Osteoblast (primary cell): Measurements from ENCODE around the gene CCNY. TPM values are rescaled to one million over a fixed set of nuclear protein-coding genes. Genes with fewer than 3 reads are reported as not detected.
A peak's percentile ranks its signal among the peaks of the same experiment; 100 is the strongest.
"Not testable (repeated sequence)": the region's sequence is repeated elsewhere in the genome, so short reads cannot be mapped to it uniquely, and the experiment has no call there.

Source experiments
- DNase-seq: peaks from one replicate; pipeline ENCODE4 v3.0.0; 2011; ENCODE audit warnings: low spot score, mixed read lengths; ENCODE audit not compliant: insufficient read length; ENCODE audit errors: missing footprints
- H2AFZ ChIP-seq: 2 replicates; pipeline ENCODE4 v1.6.0; 2011; ENCODE audit warnings: mild to moderate bottlenecking, low read length
- H3K27ac ChIP-seq: 2 replicates; pipeline ENCODE4 v1.5.1; 2011; ENCODE audit warnings: mild to moderate bottlenecking, low read depth, low read length, moderate library complexity
- H3K27me3 ChIP-seq: 2 replicates; pipeline ENCODE4 v1.6.0; 2012; ENCODE audit warnings: mild to moderate bottlenecking, control low read depth, inconsistent platforms, low read length, moderate library complexity; ENCODE audit not compliant: insufficient read depth
- H3K36me3 ChIP-seq: 2 replicates; pipeline ENCODE4 v1.5.1; 2011; ENCODE audit warnings: mild to moderate bottlenecking, low read length, control low read depth, moderate library complexity; ENCODE audit not compliant: insufficient read depth
- H3K4me1 ChIP-seq: 2 replicates; pipeline ENCODE4 v1.5.1; 2011; ENCODE audit warnings: mild to moderate bottlenecking, low read length, control low read depth, moderate library complexity; ENCODE audit not compliant: insufficient read depth
- H3K4me2 ChIP-seq: 2 replicates; pipeline ENCODE4 v1.6.0; 2011; ENCODE audit warnings: mild to moderate bottlenecking, low read length; ENCODE audit not compliant: insufficient read depth
- H3K4me3 ChIP-seq: fragments of 200-600 bp; sonication (generic); 3 replicates; pipeline ENCODE4 v1.5.1; 2012; ENCODE audit warnings: mild to moderate bottlenecking, low read length, inconsistent platforms; ENCODE audit not compliant: insufficient read depth
- H3K79me2 ChIP-seq: 2 replicates; pipeline ENCODE4 v1.6.0; 2012; ENCODE audit warnings: mild to moderate bottlenecking, low read length, control low read depth, inconsistent platforms; ENCODE audit not compliant: insufficient read depth
- H3K9me3 ChIP-seq: 2 replicates; pipeline ENCODE4 v1.5.1; 2011; ENCODE audit warnings: low read depth, low read length, control low read depth
- H4K20me1 ChIP-seq: 2 replicates; pipeline ENCODE4 v1.6.0; 2012; ENCODE audit warnings: mild to moderate bottlenecking, low read length, control low read depth; ENCODE audit not compliant: insufficient read depth
- CTCF ChIP-seq: IDR thresholded peaks from 2 replicates; pipeline ENCODE4 v1.5.1; 2011; ENCODE audit warnings: mild to moderate bottlenecking, low read depth, low read length, moderate library complexity; ENCODE audit errors: extremely low read depth
- total RNA-seq: library from RNA; depleted of rRNA; stranded (reverse); fragments of >200 nt; gene quantifications from 2 replicates; pipeline ENCODE4 v1.2.3, GENCODE V29; 2012

Gene CCNY
- total RNA-seq, 1 donor, result 53.2 TPM

- no peak for DNase-seq
- no peak overlapping the region for H3K4me3 ChIP-seq
- no peak overlapping the region for H3K27ac ChIP-seq
- H4K20me1 ChIP-seq, result no peaks in the 10 kb centered on the region
- TF ChIP-seq CTCF, result no peak
- no peaks in the 10 kb centered on the region for H3K9me3 ChIP-seq
- peak overlapping the region; percentile 9 for H2AFZ ChIP-seq
- H3K79me2 ChIP-seq, result no peaks in the 10 kb centered on the region
- H3K36me3 ChIP-seq, result no peaks in the 10 kb centered on the region
- no peaks in the 10 kb centered on the region for H3K27me3 ChIP-seq
- H3K4me1 ChIP-seq, result peaks cover 9% of the 10 kb centered on the region
- no peak overlapping the region for H3K4me2 ChIP-seq
Measured at GRCh38 chr10:35308809-35309208, 27.5 kb upstream of the CCNY start.

DNA sequence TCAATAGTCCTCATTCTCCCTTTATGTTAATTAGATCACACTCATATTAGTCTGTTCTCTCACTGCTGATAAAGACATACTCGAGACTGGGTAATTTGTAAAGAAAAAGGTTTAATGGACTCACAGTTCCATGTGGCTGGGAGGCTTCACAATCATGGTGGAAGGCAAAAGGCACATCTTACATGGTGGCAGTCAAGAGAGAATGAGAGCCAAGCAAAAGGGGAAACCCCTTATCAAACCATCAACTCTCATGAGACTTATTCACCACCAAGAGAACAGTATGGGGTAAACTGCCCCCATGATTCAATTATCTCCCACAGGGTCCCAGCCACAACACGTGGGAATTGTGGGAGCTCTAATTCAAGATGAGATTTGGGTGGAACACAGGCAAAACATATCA, 22.2 kb upstream of the CCNY start:
- not testable (repeated sequence) for H3K4me2 ChIP-seq, H3K27ac ChIP-seq, DNase-seq, H3K9me3 ChIP-seq, H3K27me3 ChIP-seq, H3K36me3 ChIP-seq, H3K79me2 ChIP-seq, H3K4me1 ChIP-seq, H3K4me3 ChIP-seq, H2AFZ ChIP-seq, H4K20me1 ChIP-seq

- H3K36me3 ChIP-seq, H2AFZ ChIP-seq, H3K27me3 ChIP-seq, H4K20me1 ChIP-seq, H3K4me1 ChIP-seq, H3K4me2 ChIP-seq, H3K27ac ChIP-seq, DNase-seq, H3K9me3 ChIP-seq, H3K4me3 ChIP-seq: not testable (repeated sequence)
- peaks cover 10% of the 10 kb centered on the region for H3K79me2 ChIP-seq
Measured at GRCh38 chr10:35315235-35315634, 21.1 kb upstream of the CCNY start.

DNA sequence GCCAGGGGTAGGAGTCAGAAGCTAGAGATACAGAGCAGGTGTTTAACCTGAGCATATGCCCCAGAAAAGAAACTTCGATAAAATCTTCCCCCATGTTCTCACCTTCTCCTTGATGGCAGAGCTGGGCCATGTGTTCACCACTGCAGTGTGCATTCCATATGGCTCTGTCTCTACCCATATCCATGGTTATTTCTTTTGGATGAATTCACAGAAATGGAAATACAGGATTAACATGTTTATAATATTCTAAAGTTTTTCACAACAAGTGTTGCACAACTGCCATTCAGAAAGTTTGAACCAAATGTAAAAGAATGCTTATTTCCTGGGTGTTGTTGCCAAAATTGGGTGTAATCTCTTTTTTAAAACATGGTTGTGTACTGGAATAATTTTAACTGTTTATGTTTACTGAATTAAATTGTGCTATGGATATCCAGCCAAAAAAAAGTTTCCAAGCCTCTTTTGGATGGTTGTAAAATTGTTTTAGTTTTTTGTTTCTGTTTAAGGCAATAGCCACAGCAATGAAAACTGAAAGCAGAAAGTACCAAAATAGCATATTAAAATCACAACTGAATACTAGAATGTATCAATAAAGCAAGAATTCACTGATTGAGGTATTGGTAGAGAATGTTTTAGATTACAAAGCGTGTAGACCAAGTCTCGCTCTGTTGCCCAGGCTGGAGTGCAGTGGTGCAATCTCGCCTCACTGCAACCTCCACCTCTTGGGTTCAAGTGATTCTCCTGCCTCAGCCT, 19.9 kb upstream of the CCNY start:
- H3K79me2 ChIP-seq, result peaks cover 21% of the 10 kb centered on the region
- peaks cover 8% of the 10 kb centered on the region for H3K36me3 ChIP-seq
- no peak overlapping the region for H2AFZ ChIP-seq
- H3K4me1 ChIP-seq, result no peaks in the 10 kb centered on the region
- DNase-seq, result no peak
- no peaks in the 10 kb centered on the region for H3K9me3 ChIP-seq
- no peak overlapping the region for H3K4me3 ChIP-seq
- peaks cover 2% of the 10 kb centered on the region for H4K20me1 ChIP-seq
- H3K27me3 ChIP-seq, result no peaks in the 10 kb centered on the region
- H3K4me2 ChIP-seq, result no peak overlapping the region
- H3K27ac ChIP-seq, result no peak overlapping the region
- TF ChIP-seq CTCF, result no peak

DNA sequence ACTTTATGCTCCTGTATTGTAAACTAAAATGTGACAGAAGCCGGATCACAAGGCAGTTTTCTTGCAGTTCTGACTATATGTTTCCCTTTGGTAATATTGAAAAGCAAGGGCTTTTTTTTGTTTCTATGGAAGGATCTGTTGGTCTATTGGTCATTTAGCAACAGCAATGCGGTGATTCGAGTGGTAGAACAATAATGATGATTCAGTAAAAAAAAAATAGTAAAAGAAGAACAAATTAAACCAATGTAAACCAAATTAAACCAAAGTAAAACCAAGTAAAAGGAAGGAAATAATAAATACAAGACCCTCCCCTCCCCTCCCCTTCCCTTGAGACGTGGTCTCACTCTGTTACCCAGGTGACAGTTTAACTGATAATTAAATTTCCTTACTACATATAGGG, 17.8 kb upstream of the CCNY start:
- peaks cover 39% of the 10 kb centered on the region for H3K79me2 ChIP-seq

More for the DNA sequence above, 17.8 kb upstream of the CCNY start:
- Histone ChIP-seq H3K4me2 (no peak overlapping the region), H3K27ac (no peak overlapping the region), H3K4me3 (no peak overlapping the region), H3K4me1 (no peaks in the 10 kb centered on the region), H3K27me3 (no peaks in the 10 kb centered on the region), H4K20me1 (peaks cover 4% of the 10 kb centered on the region), H2AFZ (no peak overlapping the region), H3K9me3 (no peaks in the 10 kb centered on the region), H3K36me3 (peaks cover 8% of the 10 kb centered on the region)
- TF ChIP-seq CTCF, result no peak
- no peak for DNase-seq
